Raji (cell line): ENCODE results near the gene FBH1.

Source experiments
- POLR2A ChIP-seq: IDR thresholded peaks from 2 replicates; pipeline ENCODE4 v1.6.1; 2011; ENCODE audit warnings: low read depth, low read length, control low read depth; ENCODE audit not compliant: insufficient read depth

FBH1 gene

DNA sequence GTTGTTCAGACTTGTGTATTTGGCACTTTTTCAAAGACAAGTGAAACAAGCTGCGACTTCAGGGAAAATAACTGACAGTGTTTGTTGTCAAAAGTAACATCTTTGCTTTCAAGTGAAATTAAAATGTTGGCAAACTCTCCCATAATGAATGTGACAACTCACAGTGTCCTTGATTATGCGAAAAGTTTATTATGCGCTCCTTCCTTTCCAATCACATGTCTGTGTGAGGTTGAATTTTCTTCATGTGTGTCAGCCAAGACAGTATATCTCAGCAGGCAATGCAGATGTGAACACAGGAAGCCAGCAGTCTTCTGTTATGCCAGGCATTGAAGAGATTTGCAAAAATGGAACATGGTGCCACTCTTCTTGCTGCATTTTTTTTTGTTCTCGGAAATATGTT is 28.7 kb downstream of the FBH1 start:
- no peak for TF ChIP-seq POLR2A

DNA sequence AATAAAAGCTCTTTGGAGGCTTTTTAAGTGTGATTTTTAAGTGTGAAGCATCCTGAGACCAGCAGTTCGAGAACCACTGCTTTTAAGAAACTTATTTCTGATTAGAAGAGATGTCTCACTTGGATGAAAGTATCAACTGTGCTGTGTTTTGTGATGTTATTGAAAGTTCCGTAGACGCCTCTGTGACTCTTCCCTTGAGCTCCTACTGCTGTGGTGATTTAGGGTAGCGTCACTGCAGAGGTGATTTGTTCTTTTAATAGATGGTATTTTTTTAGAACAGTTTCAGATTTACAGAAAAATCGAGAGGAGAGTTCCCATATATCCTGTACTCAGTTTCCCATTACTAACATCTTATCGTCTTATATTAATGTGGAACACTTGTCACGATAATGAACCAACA is 29.5 kb downstream of the FBH1 start:
- TF ChIP-seq POLR2A, result no peak

DNA sequence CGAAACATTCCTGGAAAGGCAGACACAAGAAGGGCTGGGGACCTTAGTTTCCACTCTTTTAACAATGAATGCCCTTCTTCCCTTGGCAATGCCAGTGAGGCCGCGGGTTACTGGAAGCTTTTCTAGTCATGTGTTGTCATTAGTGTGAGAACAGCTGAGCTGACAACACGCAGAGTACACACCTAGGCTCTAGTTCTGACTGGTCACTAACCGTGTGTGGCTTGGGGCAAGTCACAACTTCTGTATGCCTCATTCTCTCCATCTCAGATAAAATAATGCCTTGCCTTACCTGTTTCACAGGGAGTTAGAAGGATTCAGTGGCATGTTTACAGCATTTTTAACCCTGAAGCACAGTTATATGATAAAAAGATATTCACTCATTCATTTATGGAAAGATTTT is 31.7 kb downstream of the FBH1 start:
- TF ChIP-seq POLR2A, result no peak

GRCh38 chr10:5924889-5925288 is 34.8 kb downstream of the FBH1 start:
- no peak for TF ChIP-seq POLR2A

- TF ChIP-seq POLR2A, result no peak
Observed at GRCh38 chr10:5927306-5927705, 37.3 kb downstream of the FBH1 start.

DNA sequence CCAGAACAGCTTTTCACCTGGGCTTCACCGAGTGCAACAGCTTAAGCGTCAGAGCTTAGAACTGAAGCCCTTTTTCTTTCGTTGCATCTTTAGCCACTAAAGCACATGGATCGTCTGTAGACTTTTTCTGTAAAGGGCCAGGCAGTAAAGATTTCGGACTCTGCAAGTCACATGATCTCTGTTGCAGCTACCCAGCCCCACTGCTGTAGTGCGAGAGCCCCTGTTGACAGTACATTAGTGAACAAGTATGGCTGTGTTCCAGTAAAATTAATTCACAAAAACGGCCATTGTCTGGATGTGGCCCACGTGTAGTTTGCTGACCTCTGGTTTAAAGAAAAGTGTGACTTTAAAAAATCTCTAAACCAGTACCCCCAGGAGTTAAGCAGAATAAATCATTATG is 39.4 kb downstream of the FBH1 start:
- no peak for TF ChIP-seq POLR2A

GRCh38 chr10:5930272-5930671 is 40.2 kb downstream of the FBH1 start:
- no peak for TF ChIP-seq POLR2A

GRCh38 chr10:5932345-5932744 is 42.3 kb downstream of the FBH1 start:
- TF ChIP-seq POLR2A, result no peak

- TF ChIP-seq POLR2A, result no peak
Observed at GRCh38 chr10:5933909-5934546, 44.0 kb downstream of the FBH1 start.

DNA sequence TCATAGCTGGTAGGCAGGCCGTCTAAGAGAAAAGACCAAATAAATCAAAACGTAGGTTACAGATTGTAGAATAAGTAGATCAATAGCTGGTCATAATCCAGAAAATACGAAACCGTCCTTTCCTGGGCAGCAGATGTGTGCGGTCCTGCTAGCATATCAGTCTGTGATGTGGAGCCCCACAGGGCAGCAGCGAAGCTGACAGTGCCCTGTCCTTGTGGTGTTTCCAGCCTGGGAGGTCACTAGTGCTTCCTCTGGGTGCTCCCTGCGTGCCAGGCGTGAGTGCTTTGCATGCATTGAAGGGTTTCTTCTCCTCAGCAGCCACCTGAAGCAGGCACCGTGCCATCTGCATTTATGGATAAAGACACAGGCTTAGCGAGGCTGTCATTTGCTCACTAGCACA is 45.6 kb downstream of the FBH1 start:
- TF ChIP-seq POLR2A, result no peak

- TF ChIP-seq POLR2A, result no peak
Observed at GRCh38 chr10:5937016-5937415, 47.0 kb downstream of the FBH1 start.

- no peak for TF ChIP-seq POLR2A
Observed at GRCh38 chr10:5938291-5938690, 48.2 kb downstream of the FBH1 start.

DNA sequence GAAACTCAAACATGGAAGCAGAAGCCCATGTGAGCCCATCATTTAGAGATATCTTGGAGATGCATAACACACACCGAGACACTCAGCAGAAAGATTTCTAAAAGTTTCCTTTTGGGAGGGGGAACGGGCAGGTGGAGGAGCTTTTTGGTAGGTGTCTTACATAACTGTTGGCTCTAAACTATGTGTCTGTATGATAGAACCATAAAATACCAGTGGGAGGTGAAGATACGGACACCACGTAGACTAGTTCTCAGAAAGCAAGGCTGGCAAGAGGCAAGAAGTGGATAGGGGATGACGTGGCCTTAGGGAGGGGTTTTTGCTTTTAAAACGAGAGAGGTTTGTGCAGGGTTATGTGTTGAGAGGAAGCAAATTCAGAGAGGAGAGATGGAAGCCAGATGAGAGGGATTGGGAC is 50.8 kb downstream of the FBH1 start:
- TF ChIP-seq POLR2A, result no peak

- no peak for TF ChIP-seq POLR2A
Observed at GRCh38 chr10:5941579-5941978, 51.5 kb downstream of the FBH1 start.

- no peak for TF ChIP-seq POLR2A
Observed at GRCh38 chr10:5942001-5942400, 52.0 kb downstream of the FBH1 start.

- TF ChIP-seq POLR2A, result no peak
Observed at GRCh38 chr10:5942474-5942873, 52.4 kb downstream of the FBH1 start.

- no peak for TF ChIP-seq POLR2A
Observed at GRCh38 chr10:5943536-5943935, 53.5 kb downstream of the FBH1 start.
